GM19372 (cell line): ENCODE data around the gene ABHD16B.

ENCODE experiments used
- ATAC-seq: cut with Tn5 transposase; IDR thresholded peaks from one replicate; pipeline ENCODE4 v1.9.1; 2021; ENCODE audit warnings: mild to moderate bottlenecking, low read depth, moderate library complexity; ENCODE audit not compliant: unreplicated experiment

Gene ABHD16B

GRCh38 chr20:63861365-63861934 lies at the start of gene ABHD16B:
Gene ABHD16B (plus strand): TSS chr20:63861498. CDS start chr20:63861541, 43 bp downstream.
- ATAC-seq = no peak

- ATAC-seq = no peak
Measured at GRCh38 chr20:63814891-63815614, 46.2 kb upstream of the ABHD16B start.

- ATAC-seq = no peak
Measured at GRCh38 chr20:63815615-63816253, 45.6 kb upstream of the ABHD16B start.

GRCh38 chr20:63819224-63819921 lies 41.9 kb upstream of the ABHD16B start:
- no peak for ATAC-seq

GRCh38 chr20:63821811-63822210 lies 39.5 kb upstream of the ABHD16B start:
- no peak for ATAC-seq

GRCh38 chr20:63822276-63822696 lies 39.0 kb upstream of the ABHD16B start:
- ATAC-seq = no peak

GRCh38 chr20:63823691-63824311 lies 37.5 kb upstream of the ABHD16B start:
- no peak for ATAC-seq

- no peak for ATAC-seq
Measured at GRCh38 chr20:63825331-63826118, 35.8 kb upstream of the ABHD16B start.

GRCh38 chr20:63826753-63827152 lies 34.5 kb upstream of the ABHD16B start:
- ATAC-seq = no peak

GRCh38 chr20:63828124-63828523 lies 33.2 kb upstream of the ABHD16B start:
- no peak for ATAC-seq

- no peak for ATAC-seq
Measured at GRCh38 chr20:63828545-63828944, 32.8 kb upstream of the ABHD16B start.

- ATAC-seq = no peak
Measured at GRCh38 chr20:63828951-63829350, 32.3 kb upstream of the ABHD16B start.

GRCh38 chr20:63829603-63829944 lies 31.7 kb upstream of the ABHD16B start:
- no peak for ATAC-seq

- ATAC-seq = no peak
Measured at GRCh38 chr20:63829945-63830835, 31.1 kb upstream of the ABHD16B start.

GRCh38 chr20:63830841-63831588 lies 30.3 kb upstream of the ABHD16B start, which contains the start of gene ZBTB46:
Gene ZBTB46 (minus strand): TSS chr20:63831264. CDS start chr20:63790757, 40,507 bp downstream.
- ATAC-seq = peak; percentile 56

GRCh38 chr20:63831646-63831992 lies 29.7 kb upstream of the ABHD16B start:
- no peak for ATAC-seq

- no peak for ATAC-seq
Measured at GRCh38 chr20:63831993-63832686, 29.2 kb upstream of the ABHD16B start.
